HepG2 (cell line): ENCODE measurements around the gene HLA-DPA1.

ENCODE experiments used
- HMGXB4 ChIP-seq, 2 experiments: sonication (generic) in 1 of 2; formaldehyde crosslinking in 1 of 2; IDR thresholded peaks; 2 replicates each; pipeline versions ENCODE4 v1.4.0 to v1.6.1; 2018 to 2020; ENCODE audit warnings: missing genetic modification reagents in 2 of 2, borderline replicate concordance in 1 of 2, low read depth in 1 of 2, mild to moderate bottlenecking in 1 of 2, missing biosample characterization in 1 of 2
- MTA1 ChIP-seq: sonication (generic); formaldehyde crosslinking; IDR thresholded peaks from 2 replicates; pipeline ENCODE4 v1.4.0; 2020; ENCODE audit warnings: missing genetic modification reagents, mild to moderate bottlenecking, borderline replicate concordance
- POLR2AphosphoS5 ChIP-seq: IDR thresholded peaks from 2 replicates; pipeline ENCODE4 v1.6.1; 2012; ENCODE audit warnings: low read depth, low read length
- TAF1 ChIP-seq: sonication (generic); formaldehyde crosslinking; IDR thresholded peaks from 2 replicates; pipeline ENCODE4 v1.4.0; 2020; ENCODE audit warnings: missing genetic modification reagents
- YEATS4 ChIP-seq: sonication (generic); formaldehyde crosslinking; IDR thresholded peaks from 2 replicates; pipeline ENCODE4 v1.4.0; 2020; ENCODE audit warnings: missing genetic modification reagents, borderline replicate concordance
- ZMYM2 ChIP-seq: sonication (generic); formaldehyde crosslinking; IDR thresholded peaks from 2 replicates; pipeline ENCODE4 v1.8.0; 2022; ENCODE audit warnings: mild to moderate bottlenecking, missing genetic modification reagents
- ZZZ3 ChIP-seq: sonication (generic); formaldehyde crosslinking; IDR thresholded peaks from 2 replicates; pipeline ENCODE4 v1.4.0; 2020; ENCODE audit warnings: missing genetic modification reagents, mild to moderate bottlenecking, borderline replicate concordance

DNA sequence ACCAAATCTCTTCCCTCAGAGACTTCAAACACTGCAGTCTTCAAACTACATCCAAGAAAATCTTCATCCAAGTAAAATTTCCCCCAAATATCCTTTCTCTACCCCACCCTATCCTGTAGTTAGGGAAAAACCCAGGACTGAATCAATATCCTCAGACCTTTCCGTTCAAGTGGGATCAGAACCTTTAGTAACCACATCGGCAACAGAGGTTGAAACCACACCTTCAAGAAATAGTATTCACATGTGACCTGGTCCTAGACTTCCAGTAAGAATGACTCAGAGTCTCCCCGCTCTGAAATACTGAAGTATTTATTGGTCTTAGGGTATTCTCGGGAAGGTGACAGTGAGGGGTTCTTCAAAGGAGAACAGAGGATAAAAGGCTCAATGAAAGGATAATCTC lies 8.7 kb downstream of the HLA-DPA1 start:
- TF ChIP-seq ZZZ3 (no peak), ZMYM2 (no peak), MTA1 (CRISPR knock-in tag) (no peak), YEATS4 (no peak), HMGXB4 (CRISPR knock-in tag; IDR thresholded peaks at IDR 0.05; ENCODE audit: borderline replicate concordance in 1 of 2, low read depth in 1 of 2) (no peak), TAF1 (CRISPR knock-in tag) (no peak), POLR2AphosphoS5 (no peak)
